Measurements from ENCODE around the gene CDC42EP3.

The CDC42EP3 gene

GRCh38 chr2:37618326-37618725 is 53.1 kb downstream of the CDC42EP3 start:
- no peak for DNase-seq (ENCODE audit: low spot score)

DNA sequence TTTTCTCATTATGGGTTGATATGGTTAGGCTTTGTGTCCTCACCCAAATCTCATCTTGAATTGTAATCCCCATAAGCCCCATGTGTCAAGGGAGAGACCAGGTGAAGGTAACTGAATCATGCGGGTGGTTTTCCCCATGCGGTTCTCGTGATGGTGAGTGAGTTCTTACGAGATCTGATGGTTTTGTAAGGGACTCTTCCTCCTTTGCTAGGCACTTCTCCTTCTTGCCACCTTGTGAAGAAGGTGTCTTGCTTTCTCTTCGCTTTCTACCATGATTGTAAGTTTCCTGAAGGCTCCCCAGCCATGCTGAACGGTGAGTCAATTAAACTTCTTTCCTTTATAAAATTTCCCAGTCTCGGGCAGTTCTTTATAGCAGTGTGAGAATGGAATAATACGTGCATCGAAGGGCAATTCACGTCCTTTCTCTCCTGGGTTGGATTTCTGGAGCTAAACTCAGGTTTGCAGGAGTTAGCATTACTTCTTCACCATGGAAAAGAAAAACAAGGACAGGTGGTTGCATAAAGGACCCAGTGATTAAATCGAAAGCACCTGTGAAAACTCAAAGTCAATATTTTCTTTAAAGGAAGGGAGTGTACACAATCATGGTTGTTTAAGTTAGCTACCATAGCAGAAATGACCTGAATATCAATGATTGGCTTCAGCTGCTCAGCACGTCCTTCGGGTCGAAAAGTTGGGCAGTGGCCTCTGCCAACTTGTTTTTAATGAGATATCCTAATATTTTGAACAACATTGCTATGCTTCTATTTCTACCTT is 54.1 kb downstream of the CDC42EP3 start:
- no peak for DNase-seq (ENCODE audit: low spot score)

GRCh38 chr2:37616677-37617005 is 54.8 kb downstream of the CDC42EP3 start:
- DNase-seq (ENCODE audit: low spot score) = no peak

GRCh38 chr2:37615804-37616676 is 55.4 kb downstream of the CDC42EP3 start:
- DNase-seq (ENCODE audit: low spot score) = no peak

DNA sequence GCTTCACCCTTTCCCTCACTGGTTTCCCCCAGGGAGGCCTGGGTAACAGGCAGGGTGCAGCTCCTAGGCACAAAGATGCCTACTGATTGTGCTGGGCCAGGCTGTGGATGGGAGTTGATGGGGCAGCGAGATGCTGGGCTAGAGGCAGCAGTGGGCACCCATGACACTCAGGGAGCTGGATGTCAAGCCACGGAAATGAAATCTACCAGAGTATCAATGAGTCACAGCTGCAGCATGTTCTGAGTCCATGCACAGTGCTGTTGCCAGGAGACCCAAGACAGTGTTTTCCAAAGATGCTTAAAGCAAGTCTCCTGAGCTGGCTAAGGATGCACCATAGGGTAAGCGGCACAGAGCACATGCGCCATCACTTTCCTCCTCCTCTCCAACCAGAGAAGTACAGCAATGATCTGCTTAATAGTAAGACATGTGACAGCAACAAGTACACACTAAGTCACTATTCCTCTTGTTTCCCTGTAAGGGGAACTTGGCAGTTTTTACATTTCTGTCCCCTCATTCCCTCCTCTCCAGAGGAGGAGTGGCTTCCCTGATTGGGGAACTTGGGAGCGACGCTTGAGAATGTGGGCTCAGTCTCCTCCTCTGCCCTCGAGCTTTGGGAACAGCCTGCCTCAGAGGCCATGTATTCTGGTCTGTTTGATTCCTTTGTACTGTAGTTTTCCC is 57.2 kb downstream of the CDC42EP3 start:
- DNase-seq (ENCODE audit: low spot score) = peak; percentile 73

- no peak for DNase-seq (ENCODE audit: low spot score)
Measured at GRCh38 chr2:37612382-37612781, 59.1 kb downstream of the CDC42EP3 start.

GRCh38 chr2:37610638-37611289 is 60.7 kb downstream of the CDC42EP3 start:
- DNase-seq (ENCODE audit: low spot score) = no peak

- no peak for DNase-seq (ENCODE audit: low spot score)
Measured at GRCh38 chr2:37609782-37610181, 61.7 kb downstream of the CDC42EP3 start.

DNA sequence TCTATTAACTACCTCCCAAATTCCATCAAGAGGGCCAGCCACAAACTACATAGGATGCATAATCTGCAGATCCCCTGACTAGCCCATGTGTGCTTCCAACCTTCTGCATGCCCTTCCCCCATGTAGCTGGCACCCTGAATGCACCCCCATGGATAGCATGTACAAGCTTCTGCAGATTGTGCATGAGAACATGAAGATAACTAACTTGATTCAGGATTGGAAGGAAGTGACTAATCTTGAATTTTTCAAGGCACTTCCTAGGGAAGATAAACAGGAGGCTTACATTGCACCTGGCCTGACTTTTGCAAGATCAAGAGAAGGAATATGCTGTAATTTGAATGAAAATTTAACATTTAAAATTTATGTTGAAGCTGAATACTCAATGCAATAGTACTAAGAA is 66.7 kb downstream of the CDC42EP3 start:
- DNase-seq (ENCODE audit: low spot score) = no peak

- no peak for DNase-seq (ENCODE audit: low spot score)
Measured at GRCh38 chr2:37602702-37603101, 68.7 kb downstream of the CDC42EP3 start.

DNA sequence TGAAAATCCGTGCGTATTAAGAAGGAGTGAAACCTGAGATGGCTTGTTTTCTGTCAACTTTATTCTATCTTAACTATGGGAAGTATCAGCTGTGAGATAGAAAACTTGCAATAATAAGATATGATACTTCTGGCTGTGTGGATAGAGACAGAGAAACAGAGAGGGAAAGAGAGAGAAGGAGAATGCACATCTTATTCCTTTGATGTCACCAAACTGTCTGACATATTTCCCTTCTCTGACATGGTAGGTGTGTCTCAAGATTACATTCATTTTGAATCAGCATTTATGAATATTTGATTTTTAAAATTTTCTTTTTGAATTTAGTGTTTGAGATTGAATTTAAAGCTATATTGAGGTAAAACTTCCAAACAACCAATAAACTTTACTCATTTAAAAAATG is 69.4 kb downstream of the CDC42EP3 start:
- no peak for DNase-seq (ENCODE audit: low spot score)

- no peak for DNase-seq (ENCODE audit: low spot score)
Measured at GRCh38 chr2:37601569-37601968, 69.9 kb downstream of the CDC42EP3 start.

DNA sequence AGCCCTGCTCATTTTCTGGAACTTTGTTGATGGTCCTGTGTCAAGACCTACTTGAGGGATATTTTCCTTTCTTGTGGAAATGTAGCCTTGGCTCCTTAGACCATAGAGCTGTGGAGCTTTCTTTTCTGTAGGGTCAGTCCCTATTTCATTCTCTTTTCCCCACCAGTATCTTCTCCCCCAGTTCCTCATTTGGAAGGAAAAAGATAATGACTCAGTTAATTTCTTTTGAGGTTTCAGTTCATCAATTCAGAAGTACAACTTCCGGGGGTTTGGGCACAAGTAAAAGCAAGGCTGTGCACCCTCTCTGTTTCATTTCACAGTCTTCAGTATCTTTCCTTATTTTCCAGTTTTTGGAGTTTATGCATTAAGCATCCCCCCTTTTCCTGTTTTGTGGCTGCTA is 70.7 kb downstream of the CDC42EP3 start:
- DNase-seq (ENCODE audit: low spot score) = no peak

- no peak for DNase-seq (ENCODE audit: low spot score)
Measured at GRCh38 chr2:37599688-37600525, 71.5 kb downstream of the CDC42EP3 start.

- no peak for DNase-seq (ENCODE audit: low spot score)
Measured at GRCh38 chr2:37593694-37594093, 77.7 kb downstream of the CDC42EP3 start.

DNA sequence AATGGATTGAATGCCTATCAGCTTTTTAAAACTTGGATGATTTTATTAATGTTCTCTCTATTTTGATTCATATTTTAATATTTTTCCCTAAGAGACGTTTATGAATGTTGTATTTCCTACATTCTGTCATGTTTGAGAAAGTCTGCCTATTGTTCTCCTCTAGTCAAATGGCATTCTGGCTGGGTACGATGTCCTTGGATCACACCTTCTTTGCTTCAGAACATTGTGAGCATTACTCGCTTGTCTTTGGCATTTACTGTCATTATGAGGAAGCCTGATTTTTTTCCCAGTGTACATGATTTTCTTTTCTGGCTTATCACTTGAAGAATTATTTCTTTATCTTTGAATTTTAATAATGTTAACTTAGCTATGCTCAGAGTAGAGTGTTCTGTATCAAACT is 78.4 kb downstream of the CDC42EP3 start:
- no peak for DNase-seq (ENCODE audit: low spot score)
